ENCODE measurements around the gene QPCTL. TPM values are rescaled to one million over a fixed set of nuclear protein-coding genes. Genes with fewer than 3 reads are reported as not detected.
A peak's percentile ranks its signal among the peaks of the same experiment; 100 is the strongest.

Gene QPCTL
- total and polyA plus RNA-seq, 9 of the 15 experiments (the other 6 are each of a cell fraction or from before 2014, with no cell fraction given) = 0.99 to 31.3 (median 12.7) TPM

DNA sequence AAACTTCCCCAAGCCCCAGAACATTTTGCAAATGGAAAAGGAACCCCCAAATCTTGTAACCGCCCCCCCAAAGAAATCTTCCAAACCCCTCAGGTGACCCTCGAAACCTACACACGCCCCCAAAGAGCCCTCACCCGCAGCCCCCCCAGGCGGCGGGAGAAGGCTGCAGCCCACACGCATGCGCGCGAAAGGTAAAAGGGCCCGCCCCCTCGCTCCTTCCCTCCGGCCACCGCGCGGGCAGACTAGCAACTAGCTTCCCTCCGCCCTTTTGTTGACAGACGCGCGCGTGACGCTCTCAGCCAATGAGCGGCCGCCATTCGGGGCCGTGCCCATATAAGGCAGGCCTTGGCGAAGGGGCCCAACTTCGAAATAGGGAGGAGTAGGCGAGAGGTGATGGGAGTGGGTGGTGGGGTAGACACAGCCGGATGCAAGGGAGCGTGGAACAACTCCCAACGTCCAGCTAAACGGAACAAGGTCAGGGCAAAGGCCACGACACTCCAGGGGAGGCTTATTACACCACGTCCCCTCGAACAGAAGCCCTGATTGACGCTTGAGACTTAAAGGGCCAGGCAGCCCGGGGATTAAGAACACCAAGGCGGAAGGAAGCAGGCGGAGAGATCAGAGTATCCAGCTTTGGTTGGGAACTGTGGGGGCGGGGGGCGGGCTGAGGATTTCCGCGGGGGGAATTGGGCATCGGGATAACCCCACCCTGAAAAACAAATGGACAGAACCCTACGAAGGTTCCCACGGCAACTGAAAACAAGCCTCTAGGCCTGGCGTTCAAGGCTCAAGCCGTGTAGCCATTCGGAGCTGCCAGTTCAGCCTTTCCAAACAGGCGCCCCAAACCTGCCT lies 24.9 kb downstream of the QPCTL start (continued):
- TF ChIP-seq, protein P1, sequence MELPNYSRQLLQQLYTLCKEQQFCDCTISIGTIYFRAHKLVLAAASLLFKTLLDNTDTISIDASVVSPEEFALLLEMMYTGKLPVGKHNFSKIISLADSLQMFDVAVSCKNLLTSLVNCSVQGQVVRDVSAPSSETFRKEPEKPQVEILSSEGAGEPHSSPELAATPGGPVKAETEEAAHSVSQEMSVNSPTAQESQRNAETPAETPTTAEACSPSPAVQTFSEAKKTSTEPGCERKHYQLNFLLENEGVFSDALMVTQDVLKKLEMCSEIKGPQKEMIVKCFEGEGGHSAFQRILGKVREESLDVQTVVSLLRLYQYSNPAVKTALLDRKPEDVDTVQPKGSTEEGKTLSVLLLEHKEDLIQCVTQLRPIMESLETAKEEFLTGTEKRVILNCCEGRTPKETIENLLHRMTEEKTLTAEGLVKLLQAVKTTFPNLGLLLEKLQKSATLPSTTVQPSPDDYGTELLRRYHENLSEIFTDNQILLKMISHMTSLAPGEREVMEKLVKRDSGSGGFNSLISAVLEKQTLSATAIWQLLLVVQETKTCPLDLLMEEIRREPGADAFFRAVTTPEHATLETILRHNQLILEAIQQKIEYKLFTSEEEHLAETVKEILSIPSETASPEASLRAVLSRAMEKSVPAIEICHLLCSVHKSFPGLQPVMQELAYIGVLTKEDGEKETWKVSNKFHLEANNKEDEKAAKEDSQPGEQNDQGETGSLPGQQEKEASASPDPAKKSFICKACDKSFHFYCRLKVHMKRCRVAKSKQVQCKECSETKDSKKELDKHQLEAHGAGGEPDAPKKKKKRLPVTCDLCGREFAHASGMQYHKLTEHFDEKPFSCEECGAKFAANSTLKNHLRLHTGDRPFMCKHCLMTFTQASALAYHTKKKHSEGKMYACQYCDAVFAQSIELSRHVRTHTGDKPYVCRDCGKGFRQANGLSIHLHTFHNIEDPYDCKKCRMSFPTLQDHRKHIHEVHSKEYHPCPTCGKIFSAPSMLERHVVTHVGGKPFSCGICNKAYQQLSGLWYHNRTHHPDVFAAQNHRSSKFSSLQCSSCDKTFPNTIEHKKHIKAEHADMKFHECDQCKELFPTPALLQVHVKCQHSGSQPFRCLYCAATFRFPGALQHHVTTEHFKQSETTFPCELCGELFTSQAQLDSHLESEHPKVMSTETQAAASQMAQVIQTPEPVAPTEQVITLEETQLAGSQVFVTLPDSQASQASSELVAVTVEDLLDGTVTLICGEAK (IDR thresholded peaks at IDR 0.05) = no peak
- TF ChIP-seq, protein P1 (CRISPR knock-in tag; IDR thresholded peaks at IDR 0.05) = no peak
- TF ChIP-seq ILK (tag; IDR thresholded peaks at IDR 0.05; ENCODE audit: borderline replicate concordance, low read depth) (no peak), BDP1 (IDR thresholded peaks at IDR 0.05; ENCODE audit: insufficient read depth, insufficient read length) (no peak), C11orf30 (IDR thresholded peaks at IDR 0.05; ENCODE audit: low read depth) (no peak), SIX5 (IDR thresholded peaks at IDR 0.05; ENCODE audit: borderline replicate concordance in 1 of 2, insufficient read depth in 1 of 2, low read depth in 1 of 2, low read length in 2 of 2) (no peak)
- TF ChIP-seq, protein P2, sequence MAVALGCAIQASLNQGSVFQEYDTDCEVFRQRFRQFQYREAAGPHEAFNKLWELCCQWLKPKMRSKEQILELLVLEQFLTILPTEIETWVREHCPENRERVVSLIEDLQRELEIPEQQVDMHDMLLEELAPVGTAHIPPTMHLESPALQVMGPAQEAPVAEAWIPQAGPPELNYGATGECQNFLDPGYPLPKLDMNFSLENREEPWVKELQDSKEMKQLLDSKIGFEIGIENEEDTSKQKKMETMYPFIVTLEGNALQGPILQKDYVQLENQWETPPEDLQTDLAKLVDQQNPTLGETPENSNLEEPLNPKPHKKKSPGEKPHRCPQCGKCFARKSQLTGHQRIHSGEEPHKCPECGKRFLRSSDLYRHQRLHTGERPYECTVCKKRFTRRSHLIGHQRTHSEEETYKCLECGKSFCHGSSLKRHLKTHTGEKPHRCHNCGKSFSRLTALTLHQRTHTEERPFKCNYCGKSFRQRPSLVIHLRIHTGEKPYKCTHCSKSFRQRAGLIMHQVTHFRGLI (CRISPR knock-in tag; IDR thresholded peaks at IDR 0.05) = no peak
- TF ChIP-seq, protein P3, sequence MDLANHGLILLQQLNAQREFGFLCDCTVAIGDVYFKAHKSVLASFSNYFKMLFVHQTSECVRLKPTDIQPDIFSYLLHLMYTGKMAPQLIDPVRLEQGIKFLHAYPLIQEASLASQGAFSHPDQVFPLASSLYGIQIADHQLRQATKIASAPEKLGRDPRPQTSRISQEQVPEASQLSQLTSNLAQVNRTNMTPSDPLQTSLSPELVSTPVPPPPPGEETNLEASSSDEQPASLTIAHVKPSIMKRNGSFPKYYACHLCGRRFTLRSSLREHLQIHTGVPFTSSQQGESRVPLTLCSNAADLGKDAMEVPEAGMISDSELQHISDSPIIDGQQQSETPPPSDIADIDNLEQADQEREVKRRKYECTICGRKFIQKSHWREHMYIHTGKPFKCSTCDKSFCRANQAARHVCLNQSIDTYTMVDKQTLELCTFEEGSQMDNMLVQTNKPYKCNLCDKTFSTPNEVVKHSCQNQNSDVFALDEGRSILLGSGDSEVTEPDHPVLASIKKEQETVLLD (IDR thresholded peaks at IDR 0.05) = peak; percentile 96
- TF ChIP-seq, protein P4, sequence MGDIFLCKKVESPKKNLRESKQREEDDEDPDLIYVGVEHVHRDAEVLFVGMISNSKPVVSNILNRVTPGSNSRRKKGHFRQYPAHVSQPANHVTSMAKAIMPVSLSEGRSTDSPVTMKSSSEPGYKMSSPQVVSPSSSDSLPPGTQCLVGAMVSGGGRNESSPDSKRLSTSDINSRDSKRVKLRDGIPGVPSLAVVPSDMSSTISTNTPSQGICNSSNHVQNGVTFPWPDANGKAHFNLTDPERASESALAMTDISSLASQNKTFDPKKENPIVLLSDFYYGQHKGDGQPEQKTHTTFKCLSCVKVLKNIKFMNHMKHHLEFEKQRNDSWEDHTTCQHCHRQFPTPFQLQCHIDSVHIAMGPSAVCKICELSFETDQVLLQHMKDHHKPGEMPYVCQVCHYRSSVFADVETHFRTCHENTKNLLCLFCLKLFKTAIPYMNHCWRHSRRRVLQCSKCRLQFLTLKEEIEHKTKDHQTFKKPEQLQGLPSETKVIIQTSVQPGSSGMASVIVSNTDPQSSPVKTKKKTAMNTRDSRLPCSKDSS (IDR thresholded peaks at IDR 0.05; ENCODE audit: low read depth, partially characterized antibody) = no peak
- TF ChIP-seq, protein P5, sequence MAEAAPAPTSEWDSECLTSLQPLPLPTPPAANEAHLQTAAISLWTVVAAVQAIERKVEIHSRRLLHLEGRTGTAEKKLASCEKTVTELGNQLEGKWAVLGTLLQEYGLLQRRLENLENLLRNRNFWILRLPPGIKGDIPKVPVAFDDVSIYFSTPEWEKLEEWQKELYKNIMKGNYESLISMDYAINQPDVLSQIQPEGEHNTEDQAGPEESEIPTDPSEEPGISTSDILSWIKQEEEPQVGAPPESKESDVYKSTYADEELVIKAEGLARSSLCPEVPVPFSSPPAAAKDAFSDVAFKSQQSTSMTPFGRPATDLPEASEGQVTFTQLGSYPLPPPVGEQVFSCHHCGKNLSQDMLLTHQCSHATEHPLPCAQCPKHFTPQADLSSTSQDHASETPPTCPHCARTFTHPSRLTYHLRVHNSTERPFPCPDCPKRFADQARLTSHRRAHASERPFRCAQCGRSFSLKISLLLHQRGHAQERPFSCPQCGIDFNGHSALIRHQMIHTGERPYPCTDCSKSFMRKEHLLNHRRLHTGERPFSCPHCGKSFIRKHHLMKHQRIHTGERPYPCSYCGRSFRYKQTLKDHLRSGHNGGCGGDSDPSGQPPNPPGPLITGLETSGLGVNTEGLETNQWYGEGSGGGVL (CRISPR knock-in tag; IDR thresholded peaks at IDR 0.05) = no peak

Measured in K562 (cell line).